Stimulated activated CD8-positive, alpha-beta memory T cell treated with anti-CD3 and anti-CD28 coated beads, Interleukin-7, amount 100 ng/mL, for 4 hours (primary cell): ENCODE measurements around the gene MRPL30.
"Not testable (repeated sequence)": the region's sequence is repeated elsewhere in the genome, so short reads cannot be mapped to it uniquely, and the experiment has no call there.

Experiments used
- DNase-seq, 2 donors: peaks; one replicate each; pipeline ENCODE4 v3.0.0-alpha.2; 2020; ENCODE audit warnings: low read depth in 2 of 2

Gene MRPL30

GRCh38 chr2:99184811-99185210, 3.8 kb downstream of the MRPL30 start:
- no peak for DNase-seq

DNA sequence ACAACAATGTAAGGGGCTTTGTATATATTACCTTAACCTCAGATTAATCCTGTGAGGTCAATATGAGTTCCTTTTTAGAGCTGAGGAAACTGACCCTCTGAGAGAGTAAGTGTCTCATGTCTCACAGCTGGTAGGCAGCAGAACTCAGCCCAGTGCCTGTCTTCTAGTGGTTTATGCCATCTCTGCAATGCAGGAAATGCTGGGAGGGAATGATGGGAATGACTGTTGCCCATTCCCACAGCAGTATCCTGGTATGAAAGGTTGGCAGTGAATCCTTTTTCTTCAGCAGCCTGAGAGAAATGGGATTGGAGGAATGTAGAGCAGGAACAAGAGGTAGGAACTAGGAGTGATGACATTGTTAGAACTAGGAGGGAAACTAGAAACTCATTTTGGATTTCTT, 6.0 kb downstream of the MRPL30 start:
- no peak for DNase-seq

DNA sequence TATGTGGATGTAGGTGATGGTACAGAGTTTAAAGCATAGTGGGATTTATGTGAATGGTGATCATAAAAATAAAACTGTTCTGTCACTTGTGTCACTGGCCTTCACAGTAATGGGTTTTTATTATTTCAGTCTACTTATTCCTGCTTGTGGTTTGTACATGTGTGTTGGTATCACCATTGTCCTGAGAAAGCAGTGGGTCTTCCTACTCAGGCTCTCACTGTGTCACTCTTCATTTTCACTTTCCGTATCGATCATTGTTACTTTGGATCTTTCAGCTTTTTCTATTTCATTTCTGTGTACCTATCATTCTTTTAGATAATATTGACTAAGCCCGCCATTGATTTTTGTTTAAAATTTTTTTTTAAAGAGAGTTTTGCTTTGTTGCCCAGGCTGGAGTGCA, 7.4 kb downstream of the MRPL30 start:
- no peak for DNase-seq

- DNase-seq = no peak
Observed at GRCh38 chr2:99190548-99190947, 9.6 kb downstream of the MRPL30 start.

- DNase-seq = not testable (repeated sequence)
Observed at GRCh38 chr2:99192364-99192763, 11.4 kb downstream of the MRPL30 start.

DNA sequence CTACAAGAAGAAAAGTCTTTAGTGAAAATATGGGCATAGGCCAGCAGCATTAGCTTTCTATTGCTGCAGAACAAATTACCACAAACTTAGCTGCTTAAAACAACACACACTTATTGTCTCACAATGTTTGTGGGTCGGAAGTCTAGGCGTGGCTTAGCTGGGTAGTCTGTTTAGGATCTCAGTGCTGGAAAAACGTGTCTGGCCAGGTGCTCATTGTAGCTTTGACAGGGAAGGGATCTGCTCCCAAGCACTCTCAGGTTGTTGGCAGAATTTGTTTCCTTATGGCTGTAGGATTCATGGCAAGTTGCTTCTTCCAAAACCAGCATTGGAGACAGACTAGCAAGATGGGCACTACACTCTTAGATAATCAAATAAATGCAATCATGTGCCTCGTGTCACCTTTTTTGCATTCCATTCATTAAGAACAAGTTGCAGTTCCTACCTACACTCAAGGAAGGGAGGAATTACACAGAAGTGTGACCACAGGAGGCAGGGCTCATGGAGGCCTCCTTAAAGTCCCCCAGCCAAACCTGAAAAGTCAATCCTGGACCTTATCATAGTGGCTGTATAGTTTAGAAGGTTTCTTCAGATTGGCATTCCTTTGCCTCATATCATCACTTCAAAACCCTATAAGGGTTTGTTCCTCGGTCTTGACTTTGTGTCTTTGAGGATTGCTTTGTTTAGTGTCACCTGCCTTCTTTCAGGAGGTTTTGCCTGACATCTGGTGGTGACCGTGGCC, 17.3 kb downstream of the MRPL30 start:
- no peak for DNase-seq

GRCh38 chr2:99200076-99200800, 19.3 kb downstream of the MRPL30 start:
- DNase-seq = no peak

DNA sequence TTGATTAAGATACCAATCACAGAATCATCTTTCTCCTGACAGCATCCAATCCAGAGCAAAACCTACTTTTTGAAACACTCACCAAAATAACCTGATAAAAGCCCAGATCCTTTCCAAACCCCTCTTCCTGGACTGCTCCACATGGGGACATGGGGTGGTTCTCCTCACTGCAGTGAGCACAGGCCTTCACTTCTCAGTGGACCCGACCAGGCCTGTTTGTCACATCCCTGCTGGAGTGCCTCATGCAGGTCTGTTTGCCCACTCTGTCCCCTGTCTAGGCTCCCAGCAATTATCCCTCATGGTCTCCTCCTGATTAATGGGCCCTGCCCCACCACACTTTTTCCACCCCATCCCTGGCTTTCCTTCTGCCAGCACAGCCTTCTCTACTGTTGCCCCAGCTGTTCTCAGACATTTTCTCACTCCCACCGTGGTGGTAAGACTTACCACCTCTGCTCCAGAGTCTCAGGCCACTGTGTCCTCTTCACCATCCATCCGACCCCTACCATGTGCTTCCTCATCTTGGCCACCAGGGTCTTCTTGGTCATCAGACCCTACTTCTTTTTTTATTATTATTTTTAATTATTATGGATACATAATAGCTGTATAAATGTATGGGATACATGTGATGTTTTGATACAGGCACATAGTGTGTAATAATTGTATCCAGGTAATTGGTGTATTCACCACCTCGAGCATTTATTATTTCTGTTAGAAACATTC, 21.1 kb downstream of the MRPL30 start:
- DNase-seq = no peak

DNA sequence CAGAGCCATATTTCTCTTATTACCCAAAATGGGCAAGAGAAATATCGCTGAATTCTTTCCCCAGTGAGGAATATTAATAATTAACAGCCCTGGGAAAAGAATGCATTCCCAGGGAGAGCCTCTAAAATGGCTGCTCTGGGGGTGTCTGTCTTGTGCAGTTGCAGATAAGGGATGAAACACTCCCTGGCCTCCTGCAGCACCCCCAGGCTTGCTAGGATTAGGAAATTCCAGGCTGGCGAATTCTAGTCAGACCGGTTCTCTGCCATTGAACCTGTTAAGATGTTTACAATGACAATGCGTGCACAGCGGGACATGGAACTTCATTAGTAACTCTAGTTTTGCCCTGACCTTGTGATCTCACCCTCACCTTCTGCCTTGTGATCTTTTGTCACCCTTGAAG, 24.5 kb downstream of the MRPL30 start:
- DNase-seq = no peak

- DNase-seq = no peak
Observed at GRCh38 chr2:99216096-99216495, 35.1 kb downstream of the MRPL30 start.

DNA sequence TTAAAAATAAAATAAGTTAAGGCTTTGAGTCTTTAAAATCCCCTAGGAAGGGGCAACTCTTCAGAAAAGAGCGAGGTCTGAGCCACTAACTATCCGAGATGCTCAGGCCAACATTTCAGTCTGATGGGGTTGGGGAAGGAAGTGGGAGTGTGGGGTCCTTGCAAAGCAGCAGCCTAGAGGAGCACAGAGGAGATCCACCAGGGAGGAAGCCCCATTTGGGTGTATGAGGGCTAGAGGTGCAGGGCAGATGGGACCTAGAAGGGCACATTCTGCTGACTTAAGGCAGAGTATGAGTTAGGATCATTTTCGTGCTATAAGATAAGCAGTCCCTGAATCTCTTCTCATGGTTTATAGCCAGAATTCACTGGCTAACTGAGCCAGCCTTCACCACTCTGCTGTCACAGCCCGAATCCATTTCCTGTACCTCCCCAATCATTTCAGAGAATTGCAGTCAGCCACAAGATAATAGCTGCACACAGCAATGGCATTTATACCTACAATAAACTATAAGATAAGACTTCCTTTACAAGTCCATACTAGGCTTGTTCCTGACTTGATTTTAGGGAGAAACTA, 37.0 kb downstream of the MRPL30 start:
- DNase-seq = no peak

- DNase-seq = not testable (repeated sequence)
Observed at GRCh38 chr2:99233177-99233576, 52.2 kb downstream of the MRPL30 start.

DNA sequence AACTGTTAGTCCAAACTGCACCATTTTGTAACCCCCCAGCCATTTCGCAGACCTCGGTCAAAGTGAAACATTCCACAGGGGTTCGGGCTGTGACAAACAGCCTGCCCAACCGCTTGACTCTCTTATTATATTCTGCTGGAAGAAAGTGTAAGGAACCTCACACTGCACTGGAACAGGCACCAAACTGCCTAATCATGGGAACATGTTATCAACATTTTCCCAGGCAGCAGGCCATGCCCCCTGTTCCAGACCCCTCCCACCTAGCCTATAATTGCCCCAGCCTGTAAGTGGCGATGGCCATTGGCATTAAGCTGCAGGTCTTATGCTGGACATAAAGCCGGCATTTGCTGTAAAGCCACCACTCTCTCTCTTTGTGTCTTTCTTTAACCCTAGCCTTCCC, 57.6 kb downstream of the MRPL30 start:
- no peak for DNase-seq

- no peak for DNase-seq
Observed at GRCh38 chr2:99240431-99240830, 59.4 kb downstream of the MRPL30 start.

GRCh38 chr2:99242151-99242550, 61.2 kb downstream of the MRPL30 start:
- no peak for DNase-seq
